ENCODE results near the gene SOHLH1. TPM values are rescaled to one million over a fixed set of nuclear protein-coding genes. Genes with fewer than 3 reads are reported as not detected.

The SOHLH1 gene
- total RNA-seq, 1 donor from 2014 or later, result not detected

DNA sequence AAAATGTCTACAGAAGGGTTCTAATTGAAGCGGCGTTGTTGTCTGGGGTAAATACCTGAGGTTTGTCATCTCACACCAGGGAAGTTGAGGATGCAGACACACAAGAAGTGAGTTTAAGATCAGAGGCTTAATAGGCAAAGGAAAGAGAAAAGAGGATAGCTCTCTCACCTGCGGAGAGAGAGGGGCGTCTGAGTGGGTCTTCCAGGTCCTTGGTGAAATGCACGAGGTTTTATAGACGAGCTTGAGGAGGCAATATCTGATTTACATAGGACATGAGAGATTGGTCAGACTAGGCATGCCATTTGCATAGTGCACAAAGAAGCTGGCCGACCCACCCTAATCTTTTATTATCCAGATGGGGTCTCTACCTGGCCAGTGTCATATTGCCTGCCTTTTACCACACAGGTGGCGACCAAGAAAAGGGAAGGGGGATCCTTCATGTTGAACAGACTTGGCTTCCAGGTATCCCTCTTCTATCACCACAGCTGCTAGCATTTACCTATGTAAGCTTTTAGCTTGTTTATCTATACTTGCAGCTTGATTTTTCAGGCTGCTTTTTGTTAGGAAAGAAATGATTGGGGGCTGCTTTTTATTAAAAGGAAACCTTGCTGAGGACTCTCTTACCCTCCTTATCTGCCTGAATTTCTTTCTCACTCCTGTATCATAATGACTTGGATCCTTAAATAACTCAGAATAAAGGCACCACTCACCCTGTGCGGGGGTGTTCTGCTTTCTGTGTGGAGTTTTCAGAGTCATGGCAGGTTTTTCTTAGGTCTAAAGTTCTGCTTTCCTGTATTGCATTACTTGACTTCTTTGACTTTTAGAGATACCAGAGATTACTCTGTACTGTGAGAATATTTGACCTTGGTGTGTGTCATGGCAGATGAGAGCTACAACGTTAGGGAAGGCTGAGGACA lies 50.5 kb downstream of the SOHLH1 start:
- Mint-ChIP-seq H3K4me3 (no peak overlapping the region), H3K9me3 (peaks cover 79% of the 10 kb centered on the region), H3K27me3 (ENCODE audit: low read depth) (no peaks in the 10 kb centered on the region), H3K36me3 (peaks cover 3% of the 10 kb centered on the region), H3K4me1 (no peaks in the 10 kb centered on the region), H3K27ac (no peak overlapping the region)
- TF ChIP-seq, protein P1, sequence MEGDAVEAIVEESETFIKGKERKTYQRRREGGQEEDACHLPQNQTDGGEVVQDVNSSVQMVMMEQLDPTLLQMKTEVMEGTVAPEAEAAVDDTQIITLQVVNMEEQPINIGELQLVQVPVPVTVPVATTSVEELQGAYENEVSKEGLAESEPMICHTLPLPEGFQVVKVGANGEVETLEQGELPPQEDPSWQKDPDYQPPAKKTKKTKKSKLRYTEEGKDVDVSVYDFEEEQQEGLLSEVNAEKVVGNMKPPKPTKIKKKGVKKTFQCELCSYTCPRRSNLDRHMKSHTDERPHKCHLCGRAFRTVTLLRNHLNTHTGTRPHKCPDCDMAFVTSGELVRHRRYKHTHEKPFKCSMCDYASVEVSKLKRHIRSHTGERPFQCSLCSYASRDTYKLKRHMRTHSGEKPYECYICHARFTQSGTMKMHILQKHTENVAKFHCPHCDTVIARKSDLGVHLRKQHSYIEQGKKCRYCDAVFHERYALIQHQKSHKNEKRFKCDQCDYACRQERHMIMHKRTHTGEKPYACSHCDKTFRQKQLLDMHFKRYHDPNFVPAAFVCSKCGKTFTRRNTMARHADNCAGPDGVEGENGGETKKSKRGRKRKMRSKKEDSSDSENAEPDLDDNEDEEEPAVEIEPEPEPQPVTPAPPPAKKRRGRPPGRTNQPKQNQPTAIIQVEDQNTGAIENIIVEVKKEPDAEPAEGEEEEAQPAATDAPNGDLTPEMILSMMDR (IDR thresholded peaks at IDR 0.05; ENCODE audit: unreplicated experiment), result no peak
- no peak for DNase-seq (ENCODE audit: low spot score in 2 of 2, unreplicated experiment in 2 of 2)

DNA sequence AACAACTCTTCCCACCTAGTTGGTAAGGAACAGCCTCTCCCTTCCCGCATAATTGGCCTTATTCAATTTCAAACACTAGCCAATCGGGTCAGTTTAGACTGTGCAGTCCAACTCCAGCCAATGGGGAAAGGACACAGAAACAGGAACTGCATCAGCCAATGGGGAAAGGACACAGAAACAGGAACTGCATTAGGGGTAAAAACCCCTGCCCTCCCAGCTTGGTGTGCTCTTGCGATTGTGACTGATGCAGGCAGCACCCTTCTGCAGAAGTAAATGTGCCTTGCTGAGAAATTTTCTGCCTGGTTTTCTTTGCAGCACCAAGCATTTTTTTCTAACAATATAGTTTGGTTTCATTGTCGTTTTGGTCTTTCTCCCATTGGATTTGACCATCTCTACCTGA lies 51.4 kb downstream of the SOHLH1 start:
- TF ChIP-seq, protein P1 (IDR thresholded peaks at IDR 0.05; ENCODE audit: unreplicated experiment), result no peak
- peaks cover 3% of the 10 kb centered on the region for H3K36me3 Mint-ChIP-seq
- no peak for DNase-seq (ENCODE audit: low spot score in 2 of 2, unreplicated experiment in 2 of 2)
- H3K9me3 Mint-ChIP-seq, result peaks cover 83% of the 10 kb centered on the region
- no peaks in the 10 kb centered on the region for H3K4me1 Mint-ChIP-seq
- no peak overlapping the region for H3K4me3 Mint-ChIP-seq
- H3K27me3 Mint-ChIP-seq (ENCODE audit: low read depth), result no peaks in the 10 kb centered on the region
- no peak overlapping the region for H3K27ac Mint-ChIP-seq

DNA sequence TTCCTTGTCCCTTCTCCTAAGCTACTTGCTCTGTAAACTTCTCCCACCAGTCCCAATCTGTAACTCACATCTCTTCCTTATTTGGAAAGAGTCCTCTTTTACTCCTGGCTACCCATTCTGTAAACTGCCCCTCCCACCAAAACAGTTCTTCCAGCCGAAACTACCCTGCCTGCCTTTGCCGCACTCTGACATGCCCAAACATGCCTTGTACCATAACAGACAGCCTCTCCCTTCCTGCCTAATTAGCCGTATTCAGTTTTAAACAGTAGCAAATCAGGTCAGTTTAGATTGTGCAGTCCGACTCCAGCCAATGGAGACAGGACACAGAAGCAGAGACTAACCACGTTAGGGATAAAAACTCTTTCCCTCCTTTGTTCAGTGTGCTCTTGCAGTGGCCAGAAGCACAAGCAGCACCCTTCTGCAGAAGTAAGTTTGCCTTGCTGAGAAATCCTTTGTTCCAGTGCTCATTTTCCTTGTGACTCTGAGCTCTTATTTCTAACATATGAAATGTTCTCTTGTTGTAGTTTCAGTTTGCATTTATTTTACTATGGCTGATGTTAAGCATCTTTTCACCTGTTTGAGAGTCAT lies 54.6 kb downstream of the SOHLH1 start:
- Mint-ChIP-seq H3K4me3 (no peak overlapping the region), H3K36me3 (peaks cover 3% of the 10 kb centered on the region)

More for the DNA sequence above, 54.6 kb downstream of the SOHLH1 start:
- TF ChIP-seq, protein P1 (IDR thresholded peaks at IDR 0.05; ENCODE audit: unreplicated experiment), result no peak
- no peak for DNase-seq (ENCODE audit: low spot score in 2 of 2, unreplicated experiment in 2 of 2)
- peaks cover 72% of the 10 kb centered on the region for H3K9me3 Mint-ChIP-seq
- H3K27me3 Mint-ChIP-seq (ENCODE audit: low read depth), result no peaks in the 10 kb centered on the region
- H3K4me1 Mint-ChIP-seq, result no peaks in the 10 kb centered on the region
- no peak overlapping the region for H3K27ac Mint-ChIP-seq

Other genes starting within 250 kb of the SOHLH1 start
- gene PPP1R26, start 219.7 kb downstream of the SOHLH1 start, total RNA-seq, result 25.9 to 27.9 TPM (median 26.9 TPM) in 3 replicates
- gene MRPS2, start 198.8 kb downstream of the SOHLH1 start, total RNA-seq, result 38.4 to 46.0 TPM (median 42.1 TPM) in 3 replicates
- gene LCN1, start 178.0 kb downstream of the SOHLH1 start, total RNA-seq, result not detected in 3 replicates
- gene OBP2A, start 153.4 kb downstream of the SOHLH1 start, total RNA-seq, result not detected in 3 replicates
- not detected in 3 replicates for gene PAEP, start 137.7 kb downstream of the SOHLH1 start, total RNA-seq
- not detected in 3 replicates for gene GLT6D1, start 59.9 kb downstream of the SOHLH1 start, total RNA-seq
- gene LCN9, start 36.2 kb downstream of the SOHLH1 start, total RNA-seq, result 0.97 to 1.7 TPM (median 1.4 TPM) in 3 replicates
- gene KCNT1, start 2.7 kb upstream of the SOHLH1 start, total RNA-seq, result 0.09 TPM in 2 of 3 replicates, not detected in the other
- gene CAMSAP1, start 208.1 kb upstream of the SOHLH1 start, total RNA-seq, result 62.4 to 64.4 TPM (median 63.3 TPM) in 3 replicates